NCI-H345 treated with DMSO at 0.1 percent for 48 hours (cell line): Measurements from ENCODE around the gene RRP1B.

ENCODE experiments used
- DNase-seq: peaks from one replicate; lab custom pipeline; 2025; ENCODE audit not compliant: unreplicated experiment; lab: John Stamatoyannopoulos, UW

The RRP1B gene

DNA sequence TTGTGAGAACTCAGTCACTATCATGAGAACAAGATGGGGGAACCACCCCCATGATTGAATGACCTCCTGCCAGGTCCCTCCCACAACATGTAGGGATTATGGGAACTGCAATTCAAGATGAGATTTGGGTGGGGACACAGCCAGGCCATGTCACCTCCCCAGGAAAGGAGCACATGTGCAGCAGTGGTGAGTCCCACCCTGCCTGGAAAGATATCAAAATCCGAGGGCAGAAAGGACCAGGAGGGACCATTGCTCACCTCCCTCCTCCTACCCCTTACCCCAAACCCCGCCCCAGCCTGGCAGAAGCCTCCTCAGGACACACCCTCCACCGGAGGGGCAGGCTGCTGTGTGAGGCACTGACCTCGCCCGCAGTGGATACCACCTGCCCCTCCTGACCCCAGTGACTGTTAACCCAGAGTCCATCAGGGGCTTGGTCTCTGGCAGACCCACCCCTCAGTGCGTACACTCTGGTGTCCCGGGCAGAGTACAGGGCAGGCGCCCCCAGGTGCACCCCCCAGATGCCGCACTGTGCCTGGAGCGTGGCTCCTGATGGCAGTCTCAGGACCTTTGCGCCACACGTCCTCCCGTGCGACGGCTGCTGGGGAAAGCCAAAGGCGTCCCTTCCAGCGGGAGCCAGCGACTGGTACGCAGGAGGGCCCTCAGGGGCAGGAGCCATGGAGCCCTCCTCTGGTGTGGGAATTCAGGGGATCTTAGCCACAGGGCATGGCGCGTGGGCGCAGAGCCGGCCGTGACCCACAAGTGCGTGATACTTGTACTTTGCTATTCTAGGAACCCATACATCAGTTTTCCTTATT lies 80.5 kb downstream of the RRP1B start:
- no peak for DNase-seq

DNA sequence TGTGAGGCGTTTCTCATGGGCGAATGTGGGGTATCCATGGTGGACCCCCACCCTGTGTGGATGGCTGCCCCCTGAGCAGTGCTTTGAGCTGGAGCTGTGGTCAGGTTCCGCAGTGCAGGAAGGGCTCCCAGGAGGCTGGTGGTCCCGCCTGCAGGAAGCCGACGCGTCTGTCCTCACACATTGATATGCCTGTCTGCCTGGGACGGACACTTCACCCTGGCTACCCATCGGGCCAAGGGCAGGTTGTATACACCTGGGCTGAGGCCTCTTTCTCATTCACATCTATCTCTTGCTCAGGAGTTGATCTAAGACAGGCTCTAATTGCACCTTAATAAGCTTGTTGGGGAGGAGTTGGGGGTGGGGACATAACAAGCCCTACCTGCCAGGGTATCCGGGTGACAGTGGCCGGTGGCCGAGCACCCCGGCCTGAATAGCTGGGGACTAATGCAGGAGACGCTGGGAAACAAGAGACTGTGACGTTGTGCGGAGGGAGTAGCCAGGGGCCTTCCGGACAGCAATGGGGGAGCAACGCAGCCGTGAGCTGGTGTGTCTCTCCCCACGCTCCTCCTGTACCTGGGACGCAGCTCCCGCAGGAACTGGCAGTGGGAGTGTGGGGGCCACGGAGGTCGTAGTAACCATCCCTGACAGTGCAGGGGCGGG lies 81.3 kb downstream of the RRP1B start:
- DNase-seq: no peak

GRCh38 chr21:43741423-43742096 lies 82.2 kb downstream of the RRP1B start:
- DNase-seq: no peak

DNA sequence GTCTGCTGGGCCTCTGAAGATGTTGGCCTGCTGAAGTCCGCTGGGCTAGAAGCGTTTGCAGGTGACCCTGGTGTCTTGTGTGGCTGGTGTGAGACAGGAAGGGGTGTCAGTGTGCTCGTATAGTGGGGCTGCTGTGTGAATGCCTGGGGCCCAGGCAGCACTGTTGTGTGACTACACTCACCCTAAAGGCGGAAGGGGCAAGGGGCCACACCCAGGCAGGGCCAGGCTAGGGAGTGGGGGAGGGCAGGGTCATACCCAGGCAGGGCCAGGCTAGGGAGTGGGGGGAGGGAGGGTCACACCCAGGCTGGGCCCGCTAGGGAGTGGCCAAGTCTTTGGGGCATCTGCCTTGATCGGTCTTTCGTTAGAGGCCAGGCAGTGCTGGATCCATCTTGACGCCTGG lies 84.6 kb downstream of the RRP1B start:
- DNase-seq: no peak

DNA sequence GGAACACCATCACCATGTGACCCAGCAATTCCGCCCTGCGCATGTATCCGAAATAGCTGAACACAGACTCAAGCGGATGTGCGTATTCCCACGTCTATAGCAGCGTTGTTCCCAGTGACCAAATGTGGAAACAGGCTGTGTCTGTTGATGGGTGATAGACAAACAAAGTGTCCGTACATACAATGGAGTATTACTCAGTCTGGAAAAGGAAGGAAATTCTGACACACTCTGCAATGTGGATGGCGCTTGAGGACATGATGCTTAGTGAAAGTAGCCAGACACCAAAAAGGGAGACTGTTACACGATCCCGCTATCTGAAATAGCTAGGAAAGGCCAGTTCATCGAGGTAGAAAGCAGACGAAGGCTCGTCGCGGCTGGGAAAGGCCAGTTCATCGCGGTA lies 85.4 kb downstream of the RRP1B start:
- DNase-seq: no peak
